ENCODE data around the gene RAB3IL1.
A peak's percentile ranks its signal among the peaks of the same experiment; 100 is the strongest.

Gene RAB3IL1

DNA sequence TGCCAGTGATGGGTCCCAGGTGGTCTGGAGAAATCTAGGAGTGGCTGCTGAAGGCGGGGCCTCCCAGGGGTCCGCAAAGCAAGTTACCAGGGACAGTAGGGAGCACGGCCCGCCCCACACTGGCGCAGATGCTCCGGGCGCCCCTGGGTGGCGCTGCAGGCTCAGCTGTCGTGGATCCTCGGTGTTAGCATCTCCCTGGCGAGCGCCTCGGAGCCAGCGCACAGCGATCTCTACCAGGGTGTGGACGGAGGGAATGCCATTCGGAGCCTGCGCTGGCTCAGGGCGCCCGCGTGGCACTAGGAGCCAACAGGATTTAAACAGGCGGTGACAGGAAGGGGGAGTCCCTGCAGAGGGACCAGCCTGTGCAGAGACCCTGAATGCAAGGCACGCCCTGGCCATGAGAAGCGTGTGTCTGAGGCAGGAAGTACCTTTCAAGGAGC lies 46.2 kb downstream of the RAB3IL1 start:
- Histone ChIP-seq H3K4me1 (ENCODE audit: low read length) (peaks cover 15% of the 10 kb centered on the region), H3K4me3 (ENCODE audit: low read length) (peak overlapping the region; percentile 90), H3K27me3 (ENCODE audit: low read depth, low read length) (peaks cover 11% of the 10 kb centered on the region; the same call in 1 of the 2 replicates), H3K27ac (ENCODE audit: low read length) (no peak overlapping the region), H3K79me2 (ENCODE audit: low read length) (no peaks in the 10 kb centered on the region), H3K9me3 (ENCODE audit: insufficient read depth, low read length) (no peaks in the 10 kb centered on the region), H3K4me2 (ENCODE audit: low read length) (peak overlapping the region; percentile 100), H3K9ac (ENCODE audit: low read length) (peak overlapping the region; percentile 24), H2AFZ (ENCODE audit: low read depth, low read length) (peak overlapping the region; percentile 84; the same call in 1 of the 2 replicates), H4K20me1 (ENCODE audit: insufficient read depth, low read length) (peaks cover 2% of the 10 kb centered on the region; the same call in 1 of the 2 replicates), H3K36me3 (replicated peaks; ENCODE audit: low read depth, low read length) (peaks cover 6% of the 10 kb centered on the region)
- TF ChIP-seq EZH2phosphoT487 (IDR thresholded peaks at IDR 0.05; ENCODE audit: low read depth) (no peak), CTCF (IDR thresholded peaks at IDR 0.05; ENCODE audit: low read depth, low read length) (peak; percentile 97)

GRCh38 chr11:61870541-61871031 lies 46.8 kb downstream of the RAB3IL1 start:
- Histone ChIP-seq H3K36me3 (replicated peaks; ENCODE audit: low read depth, low read length) (peaks cover 11% of the 10 kb centered on the region), H3K27ac (ENCODE audit: low read length) (no peak overlapping the region), H3K4me3 (ENCODE audit: low read length) (peak overlapping the region; percentile 90), H2AFZ (ENCODE audit: low read depth, low read length) (no peak overlapping the region), H4K20me1 (ENCODE audit: insufficient read depth, low read length) (peaks cover 3% of the 10 kb centered on the region; the same call in 1 of the 2 replicates), H3K9me3 (ENCODE audit: insufficient read depth, low read length) (no peaks in the 10 kb centered on the region), H3K27me3 (ENCODE audit: low read depth, low read length) (peaks cover 11% of the 10 kb centered on the region; the same call in 1 of the 2 replicates), H3K4me2 (ENCODE audit: low read length) (peak overlapping the region; percentile 100), H3K4me1 (ENCODE audit: low read length) (peaks cover 15% of the 10 kb centered on the region), H3K79me2 (ENCODE audit: low read length) (no peaks in the 10 kb centered on the region), H3K9ac (ENCODE audit: low read length) (0 out of 2 replicates have a peak overlapping the region, but pooled peaks have one; percentile 3)
- TF ChIP-seq EZH2phosphoT487 (IDR thresholded peaks at IDR 0.05; ENCODE audit: low read depth): no peak
- TF ChIP-seq CTCF (IDR thresholded peaks at IDR 0.05; ENCODE audit: low read depth, low read length): no peak

DNA sequence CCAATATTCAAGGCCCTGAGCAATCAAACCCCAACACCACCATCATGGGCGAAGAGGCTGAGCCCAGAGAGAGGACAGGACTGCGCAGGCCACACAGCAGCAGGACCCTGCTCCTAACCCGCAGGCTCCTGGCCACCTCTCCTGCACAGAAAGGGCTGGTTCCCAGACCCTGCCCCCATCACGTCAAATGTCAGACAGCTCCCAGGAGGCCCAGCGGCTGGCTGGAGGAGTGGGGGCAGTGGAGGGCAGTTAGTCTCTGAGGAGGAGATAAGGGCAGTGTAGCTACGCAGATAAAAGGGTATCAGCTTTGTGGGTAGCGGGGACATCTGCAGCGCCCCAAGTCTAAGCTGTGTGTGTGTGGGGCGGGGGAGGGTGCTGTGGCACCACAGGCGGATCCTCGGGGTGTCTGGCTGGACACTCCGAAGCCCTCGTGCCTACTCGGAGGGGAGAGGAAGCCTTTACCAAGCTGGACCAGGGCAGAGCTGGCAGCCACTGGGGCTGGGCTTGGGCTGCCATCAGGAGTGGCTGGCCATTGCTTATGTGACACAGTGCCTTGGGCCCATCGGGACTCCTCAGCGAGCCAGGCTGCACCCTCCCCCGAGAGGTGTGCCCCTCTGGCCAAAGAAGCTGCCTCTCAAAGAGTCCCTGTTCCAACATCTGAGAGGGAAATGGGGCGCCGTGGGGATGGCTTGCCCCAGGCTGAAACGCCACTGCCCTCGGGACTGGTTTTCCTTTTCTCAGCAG lies 47.5 kb downstream of the RAB3IL1 start:
- no peak overlapping the region for H3K27ac ChIP-seq (ENCODE audit: low read length)
- no peak overlapping the region for H3K4me2 ChIP-seq (ENCODE audit: low read length)
- H2AFZ ChIP-seq (ENCODE audit: low read depth, low read length): no peak overlapping the region

More for the DNA sequence above, 47.5 kb downstream of the RAB3IL1 start:
- no peaks in the 10 kb centered on the region for H3K79me2 ChIP-seq (ENCODE audit: low read length)
- peaks cover 15% of the 10 kb centered on the region for H3K4me1 ChIP-seq (ENCODE audit: low read length)
- H3K27me3 ChIP-seq (ENCODE audit: low read depth, low read length): peaks cover 10% of the 10 kb centered on the region; the same call in 1 of the 2 replicates
- H3K9me3 ChIP-seq (ENCODE audit: insufficient read depth, low read length): no peaks in the 10 kb centered on the region
- peaks cover 3% of the 10 kb centered on the region; the same call in 1 of the 2 replicates for H4K20me1 ChIP-seq (ENCODE audit: insufficient read depth, low read length)
- H3K9ac ChIP-seq (ENCODE audit: low read length): no peak overlapping the region
- no peak overlapping the region for H3K4me3 ChIP-seq (ENCODE audit: low read length)
- peaks cover 19% of the 10 kb centered on the region for H3K36me3 ChIP-seq (replicated peaks; ENCODE audit: low read depth, low read length)
- TF ChIP-seq EZH2phosphoT487 (IDR thresholded peaks at IDR 0.05; ENCODE audit: low read depth) (no peak), CTCF (IDR thresholded peaks at IDR 0.05; ENCODE audit: low read depth, low read length) (no peak)

Data from OCI-LY3 (cell line).